Tibial artery (tissue), 4 donors: Measurements from ENCODE around the gene DCAF8.

Source experiments
- DNase-seq, 2 donors: peaks; one replicate each; pipeline ENCODE4 v3.0.0-alpha.2; 2019
- H3K27ac ChIP-seq, 2 donors: fragments of 200-600 bp; sonication (generic) in 1 of 2; 1 replicate in 1 of 2; 2 replicates in 1 of 2; pipeline ENCODE4 v1.5.1; 2018 to 2019; ENCODE audit warnings: mild to moderate bottlenecking in 1 of 2
- H3K27me3 ChIP-seq, 2 donors: fragments of 200-600 bp; sonication (generic) in 1 of 2; one replicate each; pipeline versions ENCODE4 v1.5.1 to v1.6.0; 2016 to 2019
- H3K36me3 ChIP-seq, 3 donors: fragments of 200-600 bp; sonication (generic) in 2 of 3; one replicate each; pipeline ENCODE4 v1.5.1; 2016 to 2019; ENCODE audit warnings: mild to moderate bottlenecking in 2 of 3
- H3K4me1 ChIP-seq, 4 donors: fragments of 200-600 bp; sonication (generic) in 2 of 4; 1 replicate in 3 of 4; 2 replicates in 1 of 4; pipeline ENCODE4 v1.5.1; 2016 to 2019
- H3K4me3 ChIP-seq, 2 donors: fragments of 200-600 bp; sonication (generic) in 1 of 2; 1 replicate in 1 of 2; 2 replicates in 1 of 2; pipeline ENCODE4 v1.5.1; 2018 to 2019; ENCODE audit warnings: mild to moderate bottlenecking in 2 of 2
- H3K9me3 ChIP-seq, 3 donors: fragments of 200-600 bp; sonication (generic) in 1 of 3; one replicate each; pipeline ENCODE4 v1.5.1; 2016 to 2019
- intact Hi-C: fragments of 100-400 bp; cut with DNase I; formaldehyde crosslinking; loops from one replicate; pipeline ENCODE4 v1.15.0; 2023; ENCODE audit warnings: low total_unique reads
- TF ChIP-seq, protein P1 (sequence below), 2 experiments: fragments of 200-600 bp in 1 of 2; fragments of 450-650 bp in 1 of 2; IDR thresholded peaks; one replicate each; pipeline ENCODE4 v1.5.1; 2017 to 2019; ENCODE audit warnings: antibody characterized with exemption in 2 of 2, mild to moderate bottlenecking in 1 of 2, moderate library complexity in 1 of 2

The DCAF8 gene

GRCh38 chr1:160224606-160225005 lies 37.7 kb downstream of the DCAF8 start:
- Histone ChIP-seq H3K4me1 (peaks cover 0 to 5% (median 1%) of the 10 kb centered on the region in 4 donors), H3K36me3 (peaks cover 75 to 90% (median 79%) of the 10 kb centered on the region in 3 donors), H3K27me3 (no peaks in the 10 kb centered on the region), H3K9me3 (no peaks in the 10 kb centered on the region), H3K27ac (no peak overlapping the region), H3K4me3 (no peak overlapping the region)
- TF ChIP-seq, protein P1, sequence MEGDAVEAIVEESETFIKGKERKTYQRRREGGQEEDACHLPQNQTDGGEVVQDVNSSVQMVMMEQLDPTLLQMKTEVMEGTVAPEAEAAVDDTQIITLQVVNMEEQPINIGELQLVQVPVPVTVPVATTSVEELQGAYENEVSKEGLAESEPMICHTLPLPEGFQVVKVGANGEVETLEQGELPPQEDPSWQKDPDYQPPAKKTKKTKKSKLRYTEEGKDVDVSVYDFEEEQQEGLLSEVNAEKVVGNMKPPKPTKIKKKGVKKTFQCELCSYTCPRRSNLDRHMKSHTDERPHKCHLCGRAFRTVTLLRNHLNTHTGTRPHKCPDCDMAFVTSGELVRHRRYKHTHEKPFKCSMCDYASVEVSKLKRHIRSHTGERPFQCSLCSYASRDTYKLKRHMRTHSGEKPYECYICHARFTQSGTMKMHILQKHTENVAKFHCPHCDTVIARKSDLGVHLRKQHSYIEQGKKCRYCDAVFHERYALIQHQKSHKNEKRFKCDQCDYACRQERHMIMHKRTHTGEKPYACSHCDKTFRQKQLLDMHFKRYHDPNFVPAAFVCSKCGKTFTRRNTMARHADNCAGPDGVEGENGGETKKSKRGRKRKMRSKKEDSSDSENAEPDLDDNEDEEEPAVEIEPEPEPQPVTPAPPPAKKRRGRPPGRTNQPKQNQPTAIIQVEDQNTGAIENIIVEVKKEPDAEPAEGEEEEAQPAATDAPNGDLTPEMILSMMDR (IDR thresholded peaks at IDR 0.05) = no peak
- intact Hi-C loops = no loop called here
- no peak for DNase-seq

DNA sequence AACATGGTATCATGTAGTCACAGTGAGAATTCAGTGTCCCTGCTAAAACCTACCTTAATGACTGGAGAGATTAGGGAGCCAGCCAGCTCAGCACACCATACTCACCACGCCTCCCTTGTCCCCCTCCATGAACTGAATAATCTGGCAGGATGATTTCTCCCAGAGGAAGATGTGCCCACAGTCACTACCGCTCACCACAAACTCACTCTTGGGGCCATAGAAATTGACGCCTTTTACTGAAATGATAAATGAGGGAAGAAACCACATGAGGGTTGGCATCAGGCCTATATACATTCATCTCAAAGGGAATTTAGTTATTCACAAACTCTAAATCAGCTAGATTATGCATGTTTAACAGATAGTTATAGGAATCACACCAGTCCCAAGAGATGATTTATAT lies 39.8 kb downstream of the DCAF8 start:
- DNase-seq = no peak
- Histone ChIP-seq H3K4me3 (no peak overlapping the region), H3K36me3 (peaks cover 56 to 85% (median 68%) of the 10 kb centered on the region in 3 donors), H3K4me1 (peaks cover 0 to 24% (median 19%) of the 10 kb centered on the region in 4 donors), H3K27me3 (no peaks in the 10 kb centered on the region), H3K27ac (no peak overlapping the region), H3K9me3 (no peaks in the 10 kb centered on the region)
- TF ChIP-seq, protein P1 (IDR thresholded peaks at IDR 0.05) = no peak
- intact Hi-C loops = no loop called here

DNA sequence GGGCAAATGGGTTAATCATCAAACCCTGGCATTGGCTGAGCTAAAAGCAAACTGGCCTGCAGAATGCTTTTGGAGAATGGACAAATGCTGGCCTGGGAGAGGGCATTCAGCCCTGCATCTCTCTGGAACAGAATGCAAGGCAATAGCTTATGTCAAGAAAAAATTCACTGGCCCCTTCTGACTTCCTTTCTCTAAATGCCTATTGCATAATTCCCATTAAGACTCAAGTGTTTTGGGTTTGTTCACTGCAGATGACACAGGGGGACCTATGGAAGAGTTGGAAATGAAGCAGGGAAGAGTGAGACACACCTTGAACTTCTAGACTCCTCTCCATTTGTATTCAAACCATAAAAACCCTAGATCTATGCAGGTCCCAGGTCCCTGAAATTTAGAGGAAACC lies 41.3 kb downstream of the DCAF8 start:
- Histone ChIP-seq H3K9me3 (no peaks in the 10 kb centered on the region), H3K36me3 (peaks cover 55 to 90% (median 73%) of the 10 kb centered on the region in 3 donors), H3K4me1 (peaks cover 0 to 34% (median 25%) of the 10 kb centered on the region in 4 donors), H3K4me3 (no peak overlapping the region), H3K27ac (no peak overlapping the region), H3K27me3 (no peaks in the 10 kb centered on the region)
- DNase-seq = no peak
- intact Hi-C loops = no loop called here
- TF ChIP-seq, protein P1 (IDR thresholded peaks at IDR 0.05) = no peak

- Histone ChIP-seq H3K27me3 (no peaks in the 10 kb centered on the region), H3K4me3 (no peak overlapping the region), H3K4me1 (peaks cover 0 to 34% (median 25%) of the 10 kb centered on the region in 4 donors), H3K36me3 (peaks cover 54 to 91% (median 73%) of the 10 kb centered on the region in 3 donors), H3K9me3 (no peaks in the 10 kb centered on the region), H3K27ac (peak overlapping the region; percentile 61 to 81)
- TF ChIP-seq, protein P1 (IDR thresholded peaks at IDR 0.05) = no peak
- DNase-seq = no peak
- intact Hi-C loops = no loop called here
Observed at GRCh38 chr1:160220301-160220700, 42.0 kb downstream of the DCAF8 start.

DNA sequence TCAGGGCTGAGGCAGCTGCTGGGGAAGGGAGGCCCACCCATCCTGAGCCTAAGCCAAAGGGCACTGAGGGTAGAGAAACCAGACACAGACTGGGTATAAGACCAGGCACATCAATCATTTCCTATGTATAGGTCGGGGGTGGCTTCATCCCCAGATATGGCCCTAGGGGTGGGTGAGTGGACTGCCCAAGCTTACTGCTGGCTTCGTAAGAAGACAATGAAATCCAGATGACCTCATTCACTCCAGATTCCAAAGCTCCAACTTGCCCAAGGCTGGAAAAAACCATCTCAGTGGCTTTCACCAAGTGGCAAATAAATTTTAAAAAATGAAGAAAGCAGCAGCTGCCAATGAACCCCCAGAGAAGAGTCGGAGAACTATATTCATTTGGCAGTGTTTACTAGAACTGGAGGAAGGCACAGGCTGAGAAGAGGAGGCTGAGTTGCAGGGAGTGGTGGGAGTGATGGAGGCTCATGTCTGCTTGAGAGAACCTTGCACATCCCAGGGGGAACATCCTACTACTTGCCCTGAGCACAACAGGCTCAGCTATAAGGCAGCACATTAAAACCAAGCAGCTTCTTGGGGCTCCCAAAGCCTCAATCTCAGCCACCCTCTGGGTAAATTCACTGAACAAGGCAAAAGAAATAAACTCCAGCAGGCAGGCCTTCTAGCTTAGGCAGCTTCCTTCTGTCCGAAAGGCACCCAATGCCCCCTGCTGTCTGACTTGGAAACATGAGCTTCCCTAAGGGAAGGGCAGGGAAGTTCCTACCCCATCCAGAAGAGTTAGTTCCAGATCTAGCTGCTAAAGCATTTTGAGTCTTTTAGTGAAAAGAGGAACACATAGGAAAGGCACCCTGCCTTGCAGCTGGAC lies 43.1 kb downstream of the DCAF8 start:
- intact Hi-C loops = loop anchor here (5.0 kb wide), 1 partner anchor 117 kb away; no protein-coding TSS in a partner anchor
- TF ChIP-seq, protein P1 (IDR thresholded peaks at IDR 0.05) = peak; percentile 71 to 76
- Histone ChIP-seq H3K4me1 (peaks cover 0 to 34% (median 25%) of the 10 kb centered on the region in 4 donors), H3K4me3 (no peak overlapping the region), H3K27ac (peak overlapping the region; percentile 61 to 81), H3K9me3 (no peaks in the 10 kb centered on the region), H3K27me3 (no peaks in the 10 kb centered on the region), H3K36me3 (peaks cover 54 to 91% (median 74%) of the 10 kb centered on the region in 3 donors)
- DNase-seq = peak; percentile 55 to 78
